Upper lobe of left lung (tissue), 6 donors: ENCODE measurements around the gene PLPPR1. TPM values are rescaled to one million over a fixed set of nuclear protein-coding genes. Genes with fewer than 3 reads are reported as not detected.

ENCODE experiments used
- ATAC-seq, 2 donors: fragments of 200-7000 bp; cut with Tn5 transposase; one replicate each; pipeline ENCODE4 v1.9.1; 2022; ENCODE audit warnings: mild to moderate bottlenecking in 2 of 2, moderate library complexity in 2 of 2; ENCODE audit not compliant: low FRiP score in 2 of 2
- DNase-seq, 2 donors: peaks; one replicate each; pipeline ENCODE4 v3.0.0-alpha.2; 2019 to 2020
- H3K27ac ChIP-seq, 4 donors: fragments of 200-600 bp; sonication (generic); one replicate each; pipeline ENCODE4 v1.5.1; 2016 to 2019
- H3K27me3 ChIP-seq, 4 donors: fragments of 200-600 bp; sonication (generic); one replicate each; pipeline ENCODE4 v1.5.1; 2017 to 2019
- H3K36me3 ChIP-seq, 4 donors: fragments of 200-600 bp; sonication (generic); one replicate each; pipeline ENCODE4 v1.5.1; 2016 to 2019
- H3K4me1 ChIP-seq, 4 donors: fragments of 200-600 bp; sonication (generic); one replicate each; pipeline ENCODE4 v1.5.1; 2018 to 2019
- H3K4me3 ChIP-seq, 4 donors: fragments of 200-600 bp; sonication (generic); one replicate each; pipeline ENCODE4 v1.5.1; 2017 to 2019; ENCODE audit warnings: mild to moderate bottlenecking in 2 of 4, moderate library complexity in 1 of 4
- H3K9me3 ChIP-seq, 4 donors: fragments of 200-600 bp; sonication (generic); one replicate each; pipeline ENCODE4 v1.5.1; 2018 to 2019
- EP300 ChIP-seq, 4 donors: sonication (generic); formaldehyde crosslinking; IDR thresholded peaks; one replicate each; pipeline ENCODE4 v1.5.1; 2017; ENCODE audit warnings: antibody characterized with exemption in 4 of 4, control low read depth in 2 of 4
- POLR2A ChIP-seq, 4 donors: fragments of 450-650 bp; IDR thresholded peaks; one replicate each; pipeline ENCODE4 v1.5.1; 2016 to 2017; ENCODE audit warnings: antibody characterized with exemption in 4 of 4, mild to moderate bottlenecking in 2 of 4
- POLR2AphosphoS5 ChIP-seq, 2 donors: sonication (generic); formaldehyde crosslinking; IDR thresholded peaks; one replicate each; pipeline ENCODE4 v1.5.1; 2017; ENCODE audit warnings: antibody characterized with exemption in 2 of 2
- WGBS, 2 donors: methylation state at CpG; one replicate each; pipeline ENCODE4 v1.1.5; 2017 to 2018; 5-methylcytosine and 5-hydroxymethylcytosine counted together
- total RNA-seq, 6 donors: library from RNA; depleted of rRNA in 4 of 6; stranded (reverse); fragments of >200 nt in 4 of 6; gene quantifications; one replicate each; pipeline versions ENCODE4 v1.1.0 to v1.2.1, GENCODE V29; 2016 to 2021
- TF ChIP-seq, protein P1 (sequence below), 6 experiments: fragments of 450-650 bp in 4 of 6; fragments of 200-600 bp in 2 of 6; sonication (generic) in 2 of 6; IDR thresholded peaks; one replicate each; pipeline ENCODE4 v1.5.1; 2016 to 2019; ENCODE audit warnings: antibody characterized with exemption in 6 of 6
- donor health status: DM: no; HTN: no; CAD: no; lungs with moderate emphysema.
- donor health status: DM: no; HTN: yes; CAD: no; lungs with severe emphysema.

The PLPPR1 gene
- total RNA-seq, 6 donors from 2014 or later = 0.44 to 5.1 (median 2.7) TPM; not detected in 1

DNA sequence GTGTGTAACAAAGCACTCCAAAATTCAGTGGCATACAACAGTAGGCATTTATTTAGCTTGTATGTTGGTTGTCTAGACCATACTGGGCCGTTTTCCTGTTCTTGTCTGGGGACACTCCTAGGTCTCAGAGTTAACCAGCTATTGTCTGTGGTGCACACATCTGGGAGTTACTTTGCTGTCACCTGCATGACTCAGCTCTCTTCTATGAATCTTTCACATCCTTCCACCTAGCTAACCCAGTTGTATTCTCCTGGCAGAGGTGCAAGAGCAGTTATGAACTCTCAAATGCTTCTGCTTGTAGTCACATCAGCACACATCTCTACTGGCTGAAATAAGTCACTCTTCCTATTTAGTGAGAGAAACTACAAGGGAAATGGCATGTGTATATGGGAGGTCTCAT, 218.2 kb downstream of the PLPPR1 start:
- Histone ChIP-seq H3K36me3 (no peaks in the 10 kb centered on the region), H3K9me3 (no peaks in the 10 kb centered on the region), H3K4me1 (no peaks in the 10 kb centered on the region), H3K27me3 (no peaks in the 10 kb centered on the region), H3K27ac (no peak overlapping the region), H3K4me3 (no peak overlapping the region)
- no peak for ATAC-seq
- no peak for DNase-seq
- TF ChIP-seq EP300 (IDR thresholded peaks at IDR 0.05) (no peak), POLR2A (IDR thresholded peaks at IDR 0.05) (no peak), POLR2AphosphoS5 (IDR thresholded peaks at IDR 0.05) (no peak)
- TF ChIP-seq, protein P1, sequence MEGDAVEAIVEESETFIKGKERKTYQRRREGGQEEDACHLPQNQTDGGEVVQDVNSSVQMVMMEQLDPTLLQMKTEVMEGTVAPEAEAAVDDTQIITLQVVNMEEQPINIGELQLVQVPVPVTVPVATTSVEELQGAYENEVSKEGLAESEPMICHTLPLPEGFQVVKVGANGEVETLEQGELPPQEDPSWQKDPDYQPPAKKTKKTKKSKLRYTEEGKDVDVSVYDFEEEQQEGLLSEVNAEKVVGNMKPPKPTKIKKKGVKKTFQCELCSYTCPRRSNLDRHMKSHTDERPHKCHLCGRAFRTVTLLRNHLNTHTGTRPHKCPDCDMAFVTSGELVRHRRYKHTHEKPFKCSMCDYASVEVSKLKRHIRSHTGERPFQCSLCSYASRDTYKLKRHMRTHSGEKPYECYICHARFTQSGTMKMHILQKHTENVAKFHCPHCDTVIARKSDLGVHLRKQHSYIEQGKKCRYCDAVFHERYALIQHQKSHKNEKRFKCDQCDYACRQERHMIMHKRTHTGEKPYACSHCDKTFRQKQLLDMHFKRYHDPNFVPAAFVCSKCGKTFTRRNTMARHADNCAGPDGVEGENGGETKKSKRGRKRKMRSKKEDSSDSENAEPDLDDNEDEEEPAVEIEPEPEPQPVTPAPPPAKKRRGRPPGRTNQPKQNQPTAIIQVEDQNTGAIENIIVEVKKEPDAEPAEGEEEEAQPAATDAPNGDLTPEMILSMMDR (IDR thresholded peaks at IDR 0.05) = no peak
- WGBS, 2 donors = 33 to 55% methylated on average over 1 of the region's 1 CpG

DNA sequence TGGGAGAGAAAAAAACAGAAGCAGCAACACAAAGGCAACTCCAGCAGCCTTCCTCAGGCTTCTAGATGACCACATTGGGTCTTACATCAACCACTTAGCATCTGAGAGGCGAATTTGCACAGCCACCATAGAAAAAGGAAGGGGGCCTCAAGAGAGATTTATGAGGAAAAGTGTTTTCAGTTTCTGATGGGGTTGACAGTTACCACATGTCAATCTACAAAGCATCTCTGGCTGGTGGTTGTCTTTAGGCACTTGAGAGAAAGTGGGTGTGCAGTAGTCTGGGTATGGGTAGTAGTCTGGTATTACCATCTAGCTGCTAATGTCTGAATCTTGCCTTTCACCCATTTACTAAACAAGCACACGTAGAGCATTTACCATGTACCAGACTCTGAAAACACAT, 218.8 kb downstream of the PLPPR1 start:
- Histone ChIP-seq H3K4me3 (no peak overlapping the region), H3K27ac (no peak overlapping the region), H3K4me1 (no peaks in the 10 kb centered on the region), H3K36me3 (no peaks in the 10 kb centered on the region), H3K27me3 (no peaks in the 10 kb centered on the region), H3K9me3 (no peaks in the 10 kb centered on the region)
- ATAC-seq (no peak), DNase-seq (no peak)
- TF ChIP-seq POLR2AphosphoS5 (IDR thresholded peaks at IDR 0.05) (no peak), POLR2A (IDR thresholded peaks at IDR 0.05) (no peak), EP300 (IDR thresholded peaks at IDR 0.05) (no peak)
- TF ChIP-seq, protein P1 (IDR thresholded peaks at IDR 0.05) = no peak
- 64 to 90% methylated on average over 2 of the region's 2 CpGs for WGBS, 2 donors

GRCh38 chr9:101254733-101255433, 226.4 kb downstream of the PLPPR1 start:
- ATAC-seq = no peak

GRCh38 chr9:101264727-101265126, 236.2 kb downstream of the PLPPR1 start:
- DNase-seq (no peak), ATAC-seq (no peak)
- Histone ChIP-seq H3K36me3 (no peaks in the 10 kb centered on the region), H3K27me3 (no peaks in the 10 kb centered on the region), H3K27ac (no peak overlapping the region), H3K4me3 (no peak overlapping the region), H3K9me3 (no peaks in the 10 kb centered on the region), H3K4me1 (no peaks in the 10 kb centered on the region)
- TF ChIP-seq POLR2AphosphoS5 (IDR thresholded peaks at IDR 0.05) = no peak
- TF ChIP-seq POLR2A (IDR thresholded peaks at IDR 0.05) = no peak
- TF ChIP-seq, protein P1 (IDR thresholded peaks at IDR 0.05) = no peak
- no peak for TF ChIP-seq EP300 (IDR thresholded peaks at IDR 0.05)

More at GRCh38 chr9:101254733-101255433, 226.4 kb downstream of the PLPPR1 start:
- no peak for DNase-seq
- 86 to 87% methylated on average over 1 of the region's 1 CpG for WGBS, 2 donors
- no peaks in the 10 kb centered on the region for H3K4me1 ChIP-seq
- H3K9me3 ChIP-seq = no peaks in the 10 kb centered on the region
- H3K27ac ChIP-seq = no peak overlapping the region
- no peaks in the 10 kb centered on the region for H3K27me3 ChIP-seq
- H3K4me3 ChIP-seq = no peak overlapping the region
- no peaks in the 10 kb centered on the region for H3K36me3 ChIP-seq
- TF ChIP-seq, protein P1 (IDR thresholded peaks at IDR 0.05) = no peak
- no peak for TF ChIP-seq EP300 (IDR thresholded peaks at IDR 0.05)
- TF ChIP-seq POLR2A (IDR thresholded peaks at IDR 0.05) = no peak
- TF ChIP-seq POLR2AphosphoS5 (IDR thresholded peaks at IDR 0.05) = no peak

GRCh38 chr9:101265261-101265660, 236.7 kb downstream of the PLPPR1 start:
- no peak overlapping the region for H3K4me3 ChIP-seq
- H3K9me3 ChIP-seq = no peaks in the 10 kb centered on the region
- no peaks in the 10 kb centered on the region for H3K4me1 ChIP-seq
- H3K27me3 ChIP-seq = no peaks in the 10 kb centered on the region
- TF ChIP-seq POLR2A (IDR thresholded peaks at IDR 0.05) (no peak), EP300 (IDR thresholded peaks at IDR 0.05) (no peak), POLR2AphosphoS5 (IDR thresholded peaks at IDR 0.05) (no peak)
- TF ChIP-seq, protein P1 (IDR thresholded peaks at IDR 0.05) = no peak
- ATAC-seq (no peak), DNase-seq (no peak)
- no peaks in the 10 kb centered on the region for H3K36me3 ChIP-seq
- H3K27ac ChIP-seq = no peak overlapping the region
